Thyroid gland (tissue), 4 donors: ENCODE data around the gene PDIA6. TPM values are rescaled to one million over a fixed set of nuclear protein-coding genes. Genes with fewer than 3 reads are reported as not detected.

Source experiments
- DNase-seq, 2 donors: peaks; one replicate each; pipeline ENCODE4 v3.0.0-alpha.2; 2019
- H3K27ac ChIP-seq, 3 donors: fragments of 200-600 bp; sonication (generic); 1 replicate in 2 of 3; 2 replicates in 1 of 3; pipeline ENCODE4 v1.5.1; 2016 to 2019; ENCODE audit warnings: mild to moderate bottlenecking in 1 of 3, moderate library complexity in 1 of 3
- H3K27me3 ChIP-seq: fragments of 200-600 bp; sonication (generic); one replicate; pipeline ENCODE4 v1.5.1; 2019
- H3K36me3 ChIP-seq, 2 donors: fragments of 200-600 bp; sonication (generic); one replicate each; pipeline ENCODE4 v1.5.1; 2016 to 2019
- H3K4me1 ChIP-seq, 2 donors: fragments of 200-600 bp; sonication (generic); one replicate each; pipeline ENCODE4 v1.5.1; 2017 to 2019
- H3K4me3 ChIP-seq, 3 donors: fragments of 200-600 bp; sonication (generic); replicated peaks in 1 of 3; 1 replicate in 2 of 3; 2 replicates in 1 of 3; pipeline ENCODE4 v1.5.1; 2016; ENCODE audit warnings: mild to moderate bottlenecking in 1 of 3
- H3K9me3 ChIP-seq: fragments of 200-600 bp; sonication (generic); one replicate; pipeline ENCODE4 v1.5.1; 2017
- CTCF ChIP-seq, 6 experiments: fragments of 200-600 bp in 3 of 6; fragments of 450-650 bp in 3 of 6; sonication (generic) in 3 of 6; IDR thresholded peaks; one replicate each; pipeline ENCODE4 v1.5.1; 2016 to 2019; ENCODE audit warnings: antibody characterized with exemption in 6 of 6, mild to moderate bottlenecking in 2 of 6, inconsistent platforms in 1 of 6, moderate library complexity in 1 of 6
- POLR2A ChIP-seq, 2 donors: fragments of 450-650 bp; IDR thresholded peaks; one replicate each; pipeline ENCODE4 v1.6.1; 2017; ENCODE audit warnings: antibody characterized with exemption in 2 of 2, mild to moderate bottlenecking in 2 of 2, moderate library complexity in 1 of 2
- WGBS, 2 donors: methylation state at CpG; one replicate each; pipeline ENCODE4 v1.1.5; 2017; 5-methylcytosine and 5-hydroxymethylcytosine counted together
- intact Hi-C: fragments of 100-400 bp; cut with DNase I; formaldehyde crosslinking; loops from one replicate; pipeline ENCODE4 v1.15.1; 2023
- total RNA-seq, 4 donors: library from RNA; depleted of rRNA; stranded (reverse); fragments of >200 nt; gene quantifications; one replicate each; pipeline ENCODE4 v1.2.3, GENCODE V29; 2016

The PDIA6 gene
- total RNA-seq, 4 donors from 2014 or later = 227 to 540 (median 414) TPM

- no peaks in the 10 kb centered on the region for H3K4me1 ChIP-seq
- no peak overlapping the region for H3K27ac ChIP-seq
- TF ChIP-seq POLR2A (IDR thresholded peaks at IDR 0.05) = no peak
- TF ChIP-seq CTCF (IDR thresholded peaks at IDR 0.05) = no peak
- H3K27me3 ChIP-seq = no peaks in the 10 kb centered on the region
- H3K4me3 ChIP-seq = no peak overlapping the region
- no peaks in the 10 kb centered on the region for H3K9me3 ChIP-seq
- H3K36me3 ChIP-seq = no peaks in the 10 kb centered on the region
- 38 to 75% methylated on average over 3 of the region's 4 CpGs for WGBS, 2 donors
- no peak for DNase-seq
- intact Hi-C loops = no loop called here
Observed at GRCh38 chr2:10764896-10765295, 47.7 kb downstream of the PDIA6 start.

- no peak for DNase-seq
- no peak overlapping the region for H3K4me3 ChIP-seq
- no peak for TF ChIP-seq POLR2A (IDR thresholded peaks at IDR 0.05)
- no peak for TF ChIP-seq CTCF (IDR thresholded peaks at IDR 0.05)
- no peak overlapping the region for H3K27ac ChIP-seq
- H3K4me1 ChIP-seq = no peaks in the 10 kb centered on the region
- 83 to 92% methylated on average over 13 to 18 of the region's 18 CpGs for WGBS, 2 donors
- intact Hi-C loops = no loop called here
- no peaks in the 10 kb centered on the region for H3K36me3 ChIP-seq
- no peaks in the 10 kb centered on the region for H3K9me3 ChIP-seq
- no peaks in the 10 kb centered on the region for H3K27me3 ChIP-seq
Observed at GRCh38 chr2:10764096-10764785, 48.3 kb downstream of the PDIA6 start.

GRCh38 chr2:10763461-10763800 is 49.2 kb downstream of the PDIA6 start:
- TF ChIP-seq CTCF (IDR thresholded peaks at IDR 0.05) = no peak
- TF ChIP-seq POLR2A (IDR thresholded peaks at IDR 0.05) = no peak
- H3K27ac ChIP-seq = no peak overlapping the region
- no peaks in the 10 kb centered on the region for H3K9me3 ChIP-seq
- no peaks in the 10 kb centered on the region for H3K4me1 ChIP-seq
- no peak for DNase-seq
- WGBS, 2 donors = 83% methylated on average over 5 to 9 of the region's 9 CpGs
- no peaks in the 10 kb centered on the region for H3K36me3 ChIP-seq
- no peak overlapping the region for H3K4me3 ChIP-seq
- H3K27me3 ChIP-seq = no peaks in the 10 kb centered on the region
- intact Hi-C loops = no loop called here

GRCh38 chr2:10762651-10763460 is 49.7 kb downstream of the PDIA6 start:
- no peak for DNase-seq
- Histone ChIP-seq H3K36me3 (no peaks in the 10 kb centered on the region), H3K4me3 (no peak overlapping the region), H3K9me3 (no peaks in the 10 kb centered on the region), H3K27me3 (no peaks in the 10 kb centered on the region), H3K4me1 (no peaks in the 10 kb centered on the region), H3K27ac (no peak overlapping the region)
- 50 to 59% methylated on average over 24 to 25 of the region's 25 CpGs for WGBS, 2 donors
- intact Hi-C loops = no loop called here
- TF ChIP-seq POLR2A (IDR thresholded peaks at IDR 0.05) (no peak), CTCF (IDR thresholded peaks at IDR 0.05) (no peak)

GRCh38 chr2:10761591-10761990 is 51.0 kb downstream of the PDIA6 start:
- no peaks in the 10 kb centered on the region for H3K9me3 ChIP-seq
- H3K4me1 ChIP-seq = no peaks in the 10 kb centered on the region
- H3K36me3 ChIP-seq = no peaks in the 10 kb centered on the region
- H3K27me3 ChIP-seq = no peaks in the 10 kb centered on the region
- no peak overlapping the region for H3K27ac ChIP-seq
- TF ChIP-seq CTCF (IDR thresholded peaks at IDR 0.05) = no peak
- TF ChIP-seq POLR2A (IDR thresholded peaks at IDR 0.05) = no peak
- intact Hi-C loops = no loop called here
- WGBS, 2 donors = 90 to 95% methylated on average over 9 of the region's 9 CpGs
- DNase-seq = no peak
- H3K4me3 ChIP-seq = no peak overlapping the region
